ENCODE results near the gene ERCC6.
A peak's percentile ranks its signal among the peaks of the same experiment; 100 is the strongest.

The ERCC6 gene

GRCh38 chr10:49508654-49509053 lies 30.3 kb downstream of the ERCC6 start:
- peak; percentile 9 for DNase-seq

- DNase-seq: peak; percentile 16
Measured at GRCh38 chr10:49508249-49508648, 30.7 kb downstream of the ERCC6 start.

GRCh38 chr10:49505589-49505988 lies 33.3 kb downstream of the ERCC6 start:
- DNase-seq: no peak

GRCh38 chr10:49505076-49505475 lies 33.8 kb downstream of the ERCC6 start:
- no peak for DNase-seq

GRCh38 chr10:49504528-49504927 lies 34.4 kb downstream of the ERCC6 start:
- no peak for DNase-seq

- no peak for DNase-seq
Measured at GRCh38 chr10:49502358-49502757, 36.6 kb downstream of the ERCC6 start.

GRCh38 chr10:49500412-49500811 lies 38.5 kb downstream of the ERCC6 start:
- DNase-seq: no peak

GRCh38 chr10:49499305-49499851 lies 39.5 kb downstream of the ERCC6 start:
- no peak for DNase-seq

GRCh38 chr10:49498425-49498824 lies 40.5 kb downstream of the ERCC6 start:
- no peak for DNase-seq

GRCh38 chr10:49497358-49497757 lies 41.6 kb downstream of the ERCC6 start:
- DNase-seq: no peak

GRCh38 chr10:49488056-49488717 lies 50.7 kb downstream of the ERCC6 start:
- no peak for DNase-seq

- DNase-seq: no peak
Measured at GRCh38 chr10:49486738-49487137, 52.2 kb downstream of the ERCC6 start.

- DNase-seq: no peak
Measured at GRCh38 chr10:49486009-49486408, 52.9 kb downstream of the ERCC6 start.

GRCh38 chr10:49484486-49485235 lies 54.3 kb downstream of the ERCC6 start:
- no peak for DNase-seq

GRCh38 chr10:49478819-49479218 lies 60.1 kb downstream of the ERCC6 start:
- no peak for DNase-seq

- no peak for DNase-seq
Measured at GRCh38 chr10:49474901-49475300, 64.0 kb downstream of the ERCC6 start.

- no peak for DNase-seq
Measured at GRCh38 chr10:49471532-49471931, 67.4 kb downstream of the ERCC6 start.

- no peak for DNase-seq
Measured at GRCh38 chr10:49465736-49466135, 73.2 kb downstream of the ERCC6 start.

Data from hematopoietic multipotent progenitor cell treated with erythropoietin and hydrocortisone succinate and interleukin-3 and kit ligand, for 4 days (in vitro differentiated cells).